CD4-positive, CD25-positive, alpha-beta regulatory T cell (primary cell): ENCODE results near the gene EHD4. TPM values are rescaled to one million over a fixed set of nuclear protein-coding genes. Genes with fewer than 3 reads are reported as not detected.

Experiments
- ATAC-seq, 2 donors: fragments of 150-1000 bp; cut with Tn5 transposase; one replicate each; pipeline ENCODE4 v1.10.0; 2021; ENCODE audit warnings: low read depth in 2 of 2, moderate number of reproducible peaks in 2 of 2, moderate library complexity in 1 of 2
- DNase-seq, 3 donors: peaks; one replicate each; pipeline versions ENCODE4 v3.0.0 to v3.0.0-alpha.2; 2012 to 2022; ENCODE audit warnings: mixed read lengths in 1 of 3
- H3K27ac ChIP-seq: one replicate; pipeline ENCODE4 v1.7.0; 2013; ENCODE audit warnings: mild to moderate bottlenecking, low read length; ENCODE audit not compliant: insufficient read depth, poor library complexity, severe bottlenecking
- H3K27me3 ChIP-seq: one replicate; pipeline ENCODE4 v1.7.0; 2013; ENCODE audit warnings: low read length; ENCODE audit not compliant: control insufficient read depth, insufficient read depth
- H3K36me3 ChIP-seq: one replicate; pipeline ENCODE4 v1.7.0; 2013; ENCODE audit warnings: mild to moderate bottlenecking, low read length, moderate library complexity; ENCODE audit not compliant: control insufficient read depth, insufficient read depth
- H3K4me1 ChIP-seq: 2 replicates; pipeline ENCODE4 v1.7.0; 2013; ENCODE audit warnings: mild to moderate bottlenecking, low read length; ENCODE audit not compliant: insufficient read depth, control insufficient read depth, poor library complexity, severe bottlenecking
- H3K4me3 ChIP-seq: one replicate; pipeline ENCODE4 v1.7.0; 2013; ENCODE audit warnings: low read depth, mild to moderate bottlenecking, low read length, moderate library complexity
- H3K9me3 ChIP-seq, 2 experiments: 1 replicate in 1 of 2; 2 replicates in 1 of 2; pipeline ENCODE4 v1.7.0; 2013; ENCODE audit warnings: low read length in 2 of 2, mild to moderate bottlenecking in 1 of 2, moderate library complexity in 1 of 2; ENCODE audit not compliant: control insufficient read depth in 2 of 2
- H3K27ac Mint-ChIP-seq, 3 donors: one replicate each; pipeline ENCODE4 v1.8.0; 2020 to 2022; ENCODE audit warnings: mild to moderate bottlenecking in 3 of 3, mixed read lengths in 3 of 3, moderate library complexity in 2 of 3
- H3K27me3 Mint-ChIP-seq: one replicate; pipeline ENCODE4 v1.8.0; 2022; ENCODE audit warnings: mild to moderate bottlenecking, mixed read lengths
- H3K36me3 Mint-ChIP-seq: one replicate; pipeline ENCODE4 v1.8.0; 2020; ENCODE audit warnings: mixed read lengths
- H3K4me1 Mint-ChIP-seq, 4 donors: one replicate each; pipeline ENCODE4 v1.8.0; 2020 to 2022; ENCODE audit warnings: mixed read lengths in 4 of 4, mild to moderate bottlenecking in 1 of 4
- H3K4me3 Mint-ChIP-seq, 4 donors: one replicate each; pipeline ENCODE4 v1.8.0; 2020 to 2022; ENCODE audit warnings: mild to moderate bottlenecking in 4 of 4, mixed read lengths in 4 of 4, moderate library complexity in 3 of 4
- H3K9me3 Mint-ChIP-seq, 7 donors: one replicate each; pipeline ENCODE4 v1.8.0; 2020 to 2022; ENCODE audit warnings: mixed read lengths in 7 of 7, mild to moderate bottlenecking in 3 of 7, moderate library complexity in 2 of 7
- polyA plus RNA-seq, 4 donors: library from polyadenylated mRNA; unstranded; fragments of 300-500 nt; fragmentation: Illumina TruSeq; gene quantifications; one replicate each; pipeline ENCODE4 v1.2.3, GENCODE V29; 2021
- total RNA-seq: library from RNA; stranded (reverse); gene quantifications from one replicate; pipeline ENCODE4 v1.2.3, GENCODE V29; 2022

The EHD4 gene
- total and polyA plus RNA-seq, 5 donors from 2014 or later = 9.3 to 57.8 (median 13.8) TPM

GRCh38 chr15:41881550-41881919 lies 90.8 kb downstream of the EHD4 start:
- peaks cover 0 to 10% (median 6%) of the 10 kb centered on the region in 4 donors for H3K4me1 Mint-ChIP-seq
- no peaks in the 10 kb centered on the region for H3K36me3 ChIP-seq
- no peaks in the 10 kb centered on the region for H3K36me3 Mint-ChIP-seq
- peaks cover 13% of the 10 kb centered on the region for H3K27me3 Mint-ChIP-seq
- no peak overlapping the region for H3K27ac ChIP-seq
- H3K27ac Mint-ChIP-seq = peak overlapping the region; percentile 26 to 87 (median 29)
- no peaks in the 10 kb centered on the region for H3K27me3 ChIP-seq
- peak overlapping the region in 2 of 4 donors; percentile 17 to 63 for H3K4me3 Mint-ChIP-seq
- H3K4me3 ChIP-seq = no peak overlapping the region
- ATAC-seq = no peak
- no peaks in the 10 kb centered on the region for H3K9me3 ChIP-seq
- H3K9me3 Mint-ChIP-seq = no peaks in the 10 kb centered on the region
- peaks cover 4% of the 10 kb centered on the region for H3K4me1 ChIP-seq
- DNase-seq = no peak

GRCh38 chr15:41881086-41881485 lies 91.3 kb downstream of the EHD4 start:
- H3K36me3 Mint-ChIP-seq = no peaks in the 10 kb centered on the region
- Histone ChIP-seq H3K9me3 (no peaks in the 10 kb centered on the region), H3K4me1 (peaks cover 4% of the 10 kb centered on the region), H3K27me3 (no peaks in the 10 kb centered on the region), H3K36me3 (no peaks in the 10 kb centered on the region), H3K4me3 (no peak overlapping the region), H3K27ac (no peak overlapping the region)
- H3K27ac Mint-ChIP-seq = peak overlapping the region; percentile 26 to 87 (median 29)
- no peaks in the 10 kb centered on the region for H3K9me3 Mint-ChIP-seq
- ATAC-seq (no peak), DNase-seq (no peak)
- peaks cover 13% of the 10 kb centered on the region for H3K27me3 Mint-ChIP-seq
- peak overlapping the region in 2 of 4 donors; percentile 54 to 63 for H3K4me3 Mint-ChIP-seq
- peaks cover 0 to 10% (median 6%) of the 10 kb centered on the region in 4 donors for H3K4me1 Mint-ChIP-seq

- peaks cover 13% of the 10 kb centered on the region for H3K27me3 Mint-ChIP-seq
- peaks cover 4% of the 10 kb centered on the region for H3K4me1 ChIP-seq
- H3K36me3 ChIP-seq = no peaks in the 10 kb centered on the region
- H3K4me3 ChIP-seq = no peak overlapping the region
- H3K27ac Mint-ChIP-seq = no peak overlapping the region
- H3K9me3 ChIP-seq = no peaks in the 10 kb centered on the region
- no peaks in the 10 kb centered on the region for H3K36me3 Mint-ChIP-seq
- H3K27me3 ChIP-seq = no peaks in the 10 kb centered on the region
- ATAC-seq (no peak), DNase-seq (no peak)
- no peak overlapping the region for H3K27ac ChIP-seq
- H3K4me1 Mint-ChIP-seq = peaks cover 0 to 10% (median 6%) of the 10 kb centered on the region in 4 donors
- H3K9me3 Mint-ChIP-seq = no peaks in the 10 kb centered on the region
- H3K4me3 Mint-ChIP-seq = peak overlapping the region in 1 of 4 donors; percentile 54
These were observed 92.0 kb downstream of the EHD4 start for GRCh38 chr15:41880156-41880877.

GRCh38 chr15:41879321-41879845 lies 93.0 kb downstream of the EHD4 start:
- H3K27me3 Mint-ChIP-seq = peaks cover 13% of the 10 kb centered on the region
- no peaks in the 10 kb centered on the region for H3K9me3 Mint-ChIP-seq
- Histone ChIP-seq H3K4me3 (no peak overlapping the region), H3K27ac (no peak overlapping the region), H3K36me3 (no peaks in the 10 kb centered on the region), H3K27me3 (no peaks in the 10 kb centered on the region), H3K4me1 (peaks cover 4% of the 10 kb centered on the region), H3K9me3 (no peaks in the 10 kb centered on the region)
- H3K36me3 Mint-ChIP-seq = no peaks in the 10 kb centered on the region
- no peak overlapping the region for H3K27ac Mint-ChIP-seq
- H3K4me1 Mint-ChIP-seq = peaks cover 0 to 8% (median 6%) of the 10 kb centered on the region in 4 donors
- no peak for ATAC-seq
- no peak overlapping the region for H3K4me3 Mint-ChIP-seq
- DNase-seq = no peak

GRCh38 chr15:41878355-41878699 lies 94.0 kb downstream of the EHD4 start:
- Histone ChIP-seq H3K27ac (no peak overlapping the region), H3K27me3 (no peaks in the 10 kb centered on the region), H3K4me1 (peaks cover 4% of the 10 kb centered on the region), H3K4me3 (no peak overlapping the region), H3K36me3 (no peaks in the 10 kb centered on the region), H3K9me3 (no peaks in the 10 kb centered on the region)
- Mint-ChIP-seq H3K4me1 (peaks cover 0 to 8% (median 6%) of the 10 kb centered on the region in 4 donors), H3K9me3 (no peaks in the 10 kb centered on the region), H3K27ac (no peak overlapping the region), H3K4me3 (no peak overlapping the region), H3K27me3 (peaks cover 16% of the 10 kb centered on the region), H3K36me3 (no peaks in the 10 kb centered on the region)
- ATAC-seq = no peak
- DNase-seq = no peak

GRCh38 chr15:41877631-41878354 lies 94.6 kb downstream of the EHD4 start:
- no peaks in the 10 kb centered on the region for H3K9me3 ChIP-seq
- peaks cover 0 to 10% (median 6%) of the 10 kb centered on the region in 4 donors for H3K4me1 Mint-ChIP-seq
- H3K9me3 Mint-ChIP-seq = no peaks in the 10 kb centered on the region
- H3K36me3 ChIP-seq = no peaks in the 10 kb centered on the region
- H3K27ac ChIP-seq = no peak overlapping the region
- no peak overlapping the region for H3K4me3 Mint-ChIP-seq
- no peaks in the 10 kb centered on the region for H3K36me3 Mint-ChIP-seq
- no peak overlapping the region for H3K27ac Mint-ChIP-seq
- ATAC-seq = no peak
- peaks cover 4% of the 10 kb centered on the region for H3K4me1 ChIP-seq
- H3K27me3 Mint-ChIP-seq = peaks cover 16% of the 10 kb centered on the region
- H3K27me3 ChIP-seq = no peaks in the 10 kb centered on the region
- no peak for DNase-seq
- H3K4me3 ChIP-seq = no peak overlapping the region

- DNase-seq = no peak
- Mint-ChIP-seq H3K4me3 (no peak overlapping the region), H3K9me3 (no peaks in the 10 kb centered on the region), H3K27me3 (peaks cover 20% of the 10 kb centered on the region), H3K36me3 (no peaks in the 10 kb centered on the region), H3K4me1 (peaks cover 0 to 15% (median 6%) of the 10 kb centered on the region in 4 donors), H3K27ac (no peak overlapping the region)
- no peaks in the 10 kb centered on the region for H3K27me3 ChIP-seq
- no peak overlapping the region for H3K4me3 ChIP-seq
- no peak overlapping the region for H3K27ac ChIP-seq
- H3K4me1 ChIP-seq = peaks cover 2% of the 10 kb centered on the region
- no peak for ATAC-seq
- no peaks in the 10 kb centered on the region for H3K36me3 ChIP-seq
- no peaks in the 10 kb centered on the region for H3K9me3 ChIP-seq
These were observed 95.7 kb downstream of the EHD4 start for GRCh38 chr15:41876689-41877088.
